SK-N-SH treated with all-trans-retinoic acid at 6 μM for 48 hours (cell line): ENCODE data around the gene ATP8A1.

Source experiments
- CREB5 ChIP-seq: fragments of 250-450 bp; sonication (Bioruptor Pico); IDR thresholded peaks from 2 replicates; pipeline ENCODE4 v1.5.1; 2020; ENCODE audit warnings: low read depth, mild to moderate bottlenecking, moderate library complexity
- CSDC2 ChIP-seq: fragments of 250-450 bp; sonication (Bioruptor Pico); IDR thresholded peaks from 2 replicates; pipeline ENCODE4 v1.5.0; 2020; ENCODE audit warnings: mild to moderate bottlenecking, moderate library complexity
- GLIS3 ChIP-seq: fragments of 250-450 bp; sonication (Bioruptor Pico); IDR thresholded peaks from 2 replicates; pipeline ENCODE4 v1.5.0; 2020; ENCODE audit warnings: mild to moderate bottlenecking, moderate library complexity
- ZFP30 ChIP-seq: fragments of 450-650 bp; formaldehyde crosslinking; IDR thresholded peaks from 2 replicates; pipeline ENCODE4 v1.5.0; 2022; ENCODE audit warnings: mild to moderate bottlenecking, moderate library complexity
- TF ChIP-seq, protein P1 (sequence below): fragments of 250-450 bp; sonication (Bioruptor Pico); IDR thresholded peaks from 2 replicates; pipeline ENCODE4 v1.8.0; 2020; ENCODE audit warnings: mild to moderate bottlenecking, moderate library complexity, borderline replicate concordance

- TF ChIP-seq ZFP30 (CRISPR knock-in tag), result no peak
- TF ChIP-seq CREB5 (CRISPR knock-in tag), result no peak
- TF ChIP-seq CSDC2, result no peak
- TF ChIP-seq, protein P1, sequence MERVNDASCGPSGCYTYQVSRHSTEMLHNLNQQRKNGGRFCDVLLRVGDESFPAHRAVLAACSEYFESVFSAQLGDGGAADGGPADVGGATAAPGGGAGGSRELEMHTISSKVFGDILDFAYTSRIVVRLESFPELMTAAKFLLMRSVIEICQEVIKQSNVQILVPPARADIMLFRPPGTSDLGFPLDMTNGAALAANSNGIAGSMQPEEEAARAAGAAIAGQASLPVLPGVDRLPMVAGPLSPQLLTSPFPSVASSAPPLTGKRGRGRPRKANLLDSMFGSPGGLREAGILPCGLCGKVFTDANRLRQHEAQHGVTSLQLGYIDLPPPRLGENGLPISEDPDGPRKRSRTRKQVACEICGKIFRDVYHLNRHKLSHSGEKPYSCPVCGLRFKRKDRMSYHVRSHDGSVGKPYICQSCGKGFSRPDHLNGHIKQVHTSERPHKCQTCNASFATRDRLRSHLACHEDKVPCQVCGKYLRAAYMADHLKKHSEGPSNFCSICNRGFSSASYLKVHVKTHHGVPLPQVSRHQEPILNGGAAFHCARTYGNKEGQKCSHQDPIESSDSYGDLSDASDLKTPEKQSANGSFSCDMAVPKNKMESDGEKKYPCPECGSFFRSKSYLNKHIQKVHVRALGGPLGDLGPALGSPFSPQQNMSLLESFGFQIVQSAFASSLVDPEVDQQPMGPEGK (CRISPR knock-in tag), result no peak
- TF ChIP-seq GLIS3 (CRISPR knock-in tag), result no peak
Observed at GRCh38 chr4:42600578-42600977, 56.3 kb downstream of the ATP8A1 start.
